Stomach smooth muscle (tissue), 2 donors: ENCODE results near the gene FTH1.

Source experiments
- H3K27ac ChIP-seq: one replicate; pipeline ENCODE4 v1.7.0; 2013; ENCODE audit warnings: mild to moderate bottlenecking, low read length, inconsistent platforms
- H3K27me3 ChIP-seq, 2 donors: one replicate each; pipeline ENCODE4 v1.7.0; 2013; ENCODE audit warnings: low read length in 2 of 2; ENCODE audit not compliant: insufficient read depth in 2 of 2, control insufficient read depth in 1 of 2
- H3K36me3 ChIP-seq, 2 donors: one replicate each; pipeline ENCODE4 v1.7.0; 2013; ENCODE audit warnings: low read length in 2 of 2; ENCODE audit not compliant: control insufficient read depth in 2 of 2, insufficient read depth in 2 of 2
- H3K4me1 ChIP-seq: one replicate; pipeline ENCODE4 v1.7.0; 2013; ENCODE audit warnings: low read length; ENCODE audit not compliant: control insufficient read depth, insufficient read depth
- H3K4me3 ChIP-seq, 2 donors: one replicate each; pipeline ENCODE4 v1.7.0; 2013; ENCODE audit warnings: low read length in 2 of 2
- H3K9ac ChIP-seq, 2 donors: one replicate each; pipeline ENCODE4 v1.7.0; 2013; ENCODE audit warnings: low read length in 2 of 2, mild to moderate bottlenecking in 1 of 2
- H3K9me3 ChIP-seq, 2 donors: one replicate each; pipeline ENCODE4 v1.7.0; 2013; ENCODE audit warnings: low read length in 2 of 2; ENCODE audit not compliant: control insufficient read depth in 2 of 2
- donor health status: healthy.
- donor health status: Pancreatic carcinoma.

Gene FTH1

DNA sequence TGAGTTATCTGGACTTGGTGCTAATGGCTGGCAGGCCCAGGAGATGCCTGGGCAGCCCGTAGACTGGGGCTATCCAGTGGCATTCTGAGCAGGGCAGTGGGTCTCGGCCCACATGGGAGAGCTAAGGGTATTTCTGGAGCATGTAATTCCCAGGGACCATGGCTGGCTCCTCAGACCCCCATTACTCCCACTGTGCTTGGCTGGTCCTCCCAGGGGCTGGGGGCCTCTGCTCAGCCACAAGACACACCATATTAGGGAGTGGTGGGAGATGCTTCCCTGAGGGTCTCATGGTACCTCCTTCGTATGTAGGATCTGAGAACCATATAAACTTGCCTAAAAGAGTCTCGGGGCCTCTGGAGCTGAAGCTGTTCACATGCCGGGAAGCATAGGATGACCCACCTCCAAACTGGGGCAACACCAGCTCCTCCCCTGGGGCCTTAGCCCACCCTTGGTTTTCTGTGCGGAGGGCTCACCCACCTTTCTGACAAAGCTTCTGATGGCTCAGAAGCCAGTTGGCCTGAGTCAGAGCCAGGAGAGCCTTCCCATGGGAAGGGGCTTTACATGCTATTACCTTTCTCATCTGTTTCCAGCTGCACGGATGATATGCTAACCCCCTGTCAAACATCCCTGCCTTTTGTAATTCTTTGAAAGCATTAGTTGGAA is 9.5 kb upstream of the FTH1 start:
- peaks cover 25% of the 10 kb centered on the region for H3K4me1 ChIP-seq

DNA sequence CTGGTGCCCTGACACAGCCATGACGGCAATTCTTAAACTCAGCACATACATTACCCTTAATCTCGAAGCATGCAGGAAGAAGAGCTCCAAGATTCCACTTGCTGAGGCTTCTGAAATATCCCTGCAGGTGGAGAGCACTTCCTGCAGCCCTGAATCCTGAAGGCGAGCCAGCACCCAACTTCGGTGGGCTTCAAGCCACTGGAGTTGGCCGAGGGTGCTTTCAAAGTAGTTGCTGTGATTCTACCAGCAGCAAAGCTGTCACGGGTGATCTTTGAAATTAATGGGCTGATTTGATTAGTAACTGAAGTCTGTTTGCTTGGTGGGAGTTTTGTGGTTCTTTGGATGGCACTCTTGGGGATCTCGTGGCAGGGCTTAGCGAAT is 9.0 kb upstream of the FTH1 start:
- peaks cover 28% of the 10 kb centered on the region for H3K4me1 ChIP-seq

More for the DNA sequence above, 9.5 kb upstream of the FTH1 start:
- H3K9ac ChIP-seq, result no peak overlapping the region
- no peaks in the 10 kb centered on the region for H3K36me3 ChIP-seq
- H3K27me3 ChIP-seq, result no peaks in the 10 kb centered on the region
- H3K4me3 ChIP-seq, result no peak overlapping the region
- no peaks in the 10 kb centered on the region for H3K9me3 ChIP-seq
- no peak overlapping the region for H3K27ac ChIP-seq

DNA sequence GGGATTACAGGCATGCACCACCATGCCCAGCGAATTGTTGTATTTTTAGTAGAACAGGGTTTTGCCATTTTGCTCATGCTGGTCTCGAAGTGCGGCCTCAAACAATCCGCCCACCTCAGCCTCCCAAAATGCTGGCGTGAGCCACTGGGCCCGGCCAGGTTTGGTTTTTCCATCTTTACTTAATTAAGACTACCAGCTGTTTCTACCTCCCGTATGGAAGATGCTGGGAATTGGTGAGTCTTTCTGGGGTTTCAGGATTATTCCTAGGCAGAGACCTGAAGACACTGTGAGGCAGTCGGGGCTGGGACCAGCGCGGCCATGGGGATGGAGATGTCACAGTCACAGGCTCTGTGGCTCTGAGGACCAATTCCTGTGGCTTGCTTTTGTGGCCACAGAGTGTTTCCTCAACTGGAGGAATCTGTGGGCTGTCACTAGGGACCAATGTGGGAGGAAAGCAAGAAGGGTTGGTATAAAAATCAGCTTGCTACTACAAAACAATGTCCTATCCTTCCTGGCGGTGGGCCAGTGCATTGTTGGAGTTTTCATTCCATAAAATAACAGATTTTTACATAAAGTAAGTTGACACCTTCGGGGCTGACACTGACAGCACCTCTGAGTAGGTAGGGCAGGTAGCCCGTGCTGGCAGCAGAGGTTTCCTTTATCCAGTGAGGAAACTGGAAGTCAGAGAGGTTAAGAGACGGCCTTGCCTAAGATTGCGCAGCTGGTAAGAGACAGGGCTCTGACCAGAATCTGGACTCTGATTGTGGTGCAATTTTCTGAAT is 8.4 kb upstream of the FTH1 start:
- Histone ChIP-seq H3K36me3 (no peaks in the 10 kb centered on the region), H3K27ac (no peak overlapping the region), H3K27me3 (no peaks in the 10 kb centered on the region), H3K4me1 (peaks cover 34% of the 10 kb centered on the region), H3K9ac (no peak overlapping the region), H3K4me3 (no peak overlapping the region), H3K9me3 (no peaks in the 10 kb centered on the region)

More for the DNA sequence above, 9.0 kb upstream of the FTH1 start:
- Histone ChIP-seq H3K36me3 (no peaks in the 10 kb centered on the region), H3K9me3 (no peaks in the 10 kb centered on the region), H3K4me3 (no peak overlapping the region), H3K9ac (no peak overlapping the region), H3K27ac (no peak overlapping the region), H3K27me3 (no peaks in the 10 kb centered on the region)

DNA sequence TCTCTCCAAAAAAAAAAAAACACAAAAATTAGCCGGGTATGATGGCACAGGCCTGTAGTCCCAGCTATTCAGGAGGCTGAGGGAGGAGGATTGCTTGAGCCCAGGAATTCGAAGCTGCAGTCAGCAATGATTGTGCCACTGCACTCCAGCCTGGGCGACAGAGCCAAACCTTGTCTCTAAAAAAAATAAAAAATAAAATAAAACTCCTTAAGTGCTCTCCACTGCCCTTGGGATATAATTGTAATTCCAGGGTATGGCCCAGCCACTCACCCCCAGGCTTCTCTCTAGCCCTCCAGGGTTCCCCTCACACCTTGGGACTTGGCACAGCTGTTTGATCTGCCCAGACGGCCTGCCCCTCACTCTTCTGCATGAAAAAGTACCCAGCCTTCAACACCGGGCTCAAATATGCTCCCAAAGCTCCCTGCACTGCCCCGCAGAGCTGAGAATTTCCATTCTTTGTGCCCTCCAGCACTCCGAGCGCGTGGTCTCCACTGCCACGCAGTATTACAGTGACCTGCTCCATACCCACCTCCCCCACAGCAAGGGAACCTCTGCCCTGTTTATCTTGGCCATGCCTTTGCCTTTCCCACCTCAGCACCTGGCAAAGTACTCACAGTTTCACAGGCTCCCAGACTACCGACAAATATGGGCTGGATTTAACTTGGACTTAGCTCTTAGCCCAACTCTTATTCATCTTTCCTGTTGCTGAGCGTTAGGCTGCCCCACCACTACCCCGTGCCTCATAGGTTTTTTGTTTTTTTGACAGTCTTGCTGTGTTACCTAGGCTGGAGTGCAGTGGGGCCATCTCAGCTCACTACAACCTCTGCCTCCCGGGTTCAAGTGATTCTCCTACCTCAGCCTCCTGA is 7.6 kb upstream of the FTH1 start:
- Histone ChIP-seq H3K9ac (peak overlapping the region in 1 of 2 donors; percentile 13), H3K4me1 (peaks cover 36% of the 10 kb centered on the region), H3K27me3 (no peaks in the 10 kb centered on the region), H3K36me3 (no peaks in the 10 kb centered on the region), H3K9me3 (no peaks in the 10 kb centered on the region), H3K4me3 (no peak overlapping the region), H3K27ac (peak overlapping the region; percentile 18)

DNA sequence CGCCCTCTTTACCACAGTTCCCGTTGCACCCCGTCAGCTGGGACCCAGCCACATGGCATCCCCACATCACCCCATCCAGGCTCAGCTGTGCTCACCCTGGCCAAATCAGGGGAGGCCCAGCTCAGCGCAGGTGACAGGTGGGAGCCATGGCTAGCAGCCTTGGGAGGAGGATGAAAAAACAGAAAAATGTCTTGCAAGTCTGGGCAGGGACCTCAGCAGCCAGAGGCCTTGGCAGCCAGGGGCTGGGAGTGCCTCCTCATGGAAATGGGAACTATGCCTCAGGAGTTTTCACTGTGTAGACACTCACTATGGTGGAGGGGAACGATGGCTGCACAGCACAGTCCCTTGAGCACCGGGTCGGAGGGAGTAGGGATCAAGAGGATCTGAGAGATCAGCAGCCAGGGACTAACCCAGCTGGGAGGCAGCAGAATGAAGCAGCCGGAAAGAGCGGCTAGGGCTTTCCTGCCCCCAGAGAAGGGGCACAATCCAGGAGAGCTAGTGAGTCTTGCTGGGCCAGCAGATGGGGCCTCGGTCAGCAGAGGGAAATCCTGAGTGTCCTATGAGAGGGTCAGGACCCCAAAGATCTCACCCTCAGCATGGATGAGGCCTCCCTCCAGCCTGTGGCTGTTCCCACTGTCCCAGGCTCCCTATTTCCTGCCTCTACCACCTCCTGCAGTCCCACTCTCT is 6.2 kb upstream of the FTH1 start:
- peaks cover 37% of the 10 kb centered on the region for H3K4me1 ChIP-seq
- H3K27me3 ChIP-seq, result no peaks in the 10 kb centered on the region
- H3K4me3 ChIP-seq, result peak overlapping the region in 1 of 2 donors; percentile 8
- H3K27ac ChIP-seq, result peak overlapping the region; percentile 96
- no peaks in the 10 kb centered on the region for H3K9me3 ChIP-seq
- no peaks in the 10 kb centered on the region for H3K36me3 ChIP-seq
- H3K9ac ChIP-seq, result peak overlapping the region in 1 of 2 donors; percentile 5

DNA sequence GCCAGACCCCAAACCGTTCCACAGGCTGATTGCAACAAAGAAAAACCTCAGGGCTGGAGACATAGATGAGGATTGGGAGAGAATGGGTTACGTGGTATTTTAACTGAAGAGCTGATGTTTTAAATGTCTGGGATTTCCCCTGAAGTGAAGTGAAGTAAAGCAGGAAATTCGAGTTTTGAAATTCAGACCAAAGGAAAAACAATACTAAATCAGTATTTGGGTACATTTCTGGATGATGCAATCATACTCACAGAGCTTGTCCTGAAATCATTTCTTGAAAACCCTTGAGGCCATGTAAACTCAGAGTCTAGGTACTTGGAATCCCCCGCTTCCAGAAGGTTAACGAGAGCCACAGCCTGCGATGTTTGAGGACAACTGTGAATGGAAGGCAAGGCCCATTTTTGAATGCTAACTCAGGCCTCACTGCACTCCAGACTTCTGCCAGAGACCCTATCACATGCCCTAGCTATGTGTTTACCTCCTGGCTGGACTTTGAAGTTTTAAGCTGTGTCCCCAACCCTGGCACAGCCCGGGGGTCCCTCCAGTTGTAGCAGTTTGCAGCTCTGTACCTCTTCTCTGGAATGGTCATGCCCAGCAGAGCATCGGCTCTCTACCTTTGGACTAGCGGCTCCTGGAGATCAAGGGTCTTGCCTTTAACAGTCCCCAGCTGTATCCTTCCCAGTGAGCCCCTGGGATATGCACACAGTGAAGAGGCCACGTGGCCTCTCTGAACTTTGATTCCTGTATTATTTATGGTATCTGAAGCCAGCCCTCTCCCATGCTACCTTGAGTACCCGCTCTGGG is 5.4 kb upstream of the FTH1 start:
- peak overlapping the region; percentile 96 for H3K27ac ChIP-seq
- peaks cover 44% of the 10 kb centered on the region for H3K4me1 ChIP-seq
- H3K27me3 ChIP-seq, result no peaks in the 10 kb centered on the region
- no peaks in the 10 kb centered on the region for H3K36me3 ChIP-seq
- H3K4me3 ChIP-seq, result peak overlapping the region in 1 of 2 donors; percentile 49
- peak overlapping the region; percentile 52 to 60 for H3K9ac ChIP-seq
- H3K9me3 ChIP-seq, result no peaks in the 10 kb centered on the region

DNA sequence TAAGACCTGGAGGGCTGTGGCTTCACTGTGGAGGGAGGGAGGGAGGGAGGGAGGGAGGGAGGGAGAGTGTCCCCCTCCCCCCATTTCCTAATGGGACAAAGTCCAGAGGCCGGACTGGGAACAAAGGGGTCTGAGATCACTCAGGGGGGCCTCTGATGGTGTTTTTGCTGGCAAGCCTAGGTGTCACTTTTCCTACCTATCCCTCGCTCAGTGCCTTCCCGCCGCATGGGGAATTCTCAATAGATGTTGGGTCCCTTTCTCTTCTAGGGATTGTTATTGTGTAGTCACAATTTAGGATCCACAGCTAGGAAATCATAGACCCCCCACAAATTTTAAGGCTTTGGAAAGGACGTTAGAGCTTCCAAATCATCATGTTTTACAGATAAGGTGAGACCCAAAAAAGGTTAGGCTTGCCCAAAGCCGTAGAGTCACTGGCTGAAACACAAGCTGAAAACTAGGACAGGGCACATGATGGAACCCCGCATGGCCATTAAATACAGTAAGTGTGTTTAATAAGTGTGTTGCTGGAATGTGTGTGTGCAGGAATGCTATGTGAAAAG is 4.8 kb upstream of the FTH1 start:
- H3K4me1 ChIP-seq, result peaks cover 45% of the 10 kb centered on the region
- H3K27me3 ChIP-seq, result no peaks in the 10 kb centered on the region
- peak overlapping the region in 1 of 2 donors; percentile 49 for H3K4me3 ChIP-seq
- H3K9me3 ChIP-seq, result no peaks in the 10 kb centered on the region
- no peaks in the 10 kb centered on the region for H3K36me3 ChIP-seq
- peak overlapping the region; percentile 52 to 60 for H3K9ac ChIP-seq
- H3K27ac ChIP-seq, result peak overlapping the region; percentile 96

DNA sequence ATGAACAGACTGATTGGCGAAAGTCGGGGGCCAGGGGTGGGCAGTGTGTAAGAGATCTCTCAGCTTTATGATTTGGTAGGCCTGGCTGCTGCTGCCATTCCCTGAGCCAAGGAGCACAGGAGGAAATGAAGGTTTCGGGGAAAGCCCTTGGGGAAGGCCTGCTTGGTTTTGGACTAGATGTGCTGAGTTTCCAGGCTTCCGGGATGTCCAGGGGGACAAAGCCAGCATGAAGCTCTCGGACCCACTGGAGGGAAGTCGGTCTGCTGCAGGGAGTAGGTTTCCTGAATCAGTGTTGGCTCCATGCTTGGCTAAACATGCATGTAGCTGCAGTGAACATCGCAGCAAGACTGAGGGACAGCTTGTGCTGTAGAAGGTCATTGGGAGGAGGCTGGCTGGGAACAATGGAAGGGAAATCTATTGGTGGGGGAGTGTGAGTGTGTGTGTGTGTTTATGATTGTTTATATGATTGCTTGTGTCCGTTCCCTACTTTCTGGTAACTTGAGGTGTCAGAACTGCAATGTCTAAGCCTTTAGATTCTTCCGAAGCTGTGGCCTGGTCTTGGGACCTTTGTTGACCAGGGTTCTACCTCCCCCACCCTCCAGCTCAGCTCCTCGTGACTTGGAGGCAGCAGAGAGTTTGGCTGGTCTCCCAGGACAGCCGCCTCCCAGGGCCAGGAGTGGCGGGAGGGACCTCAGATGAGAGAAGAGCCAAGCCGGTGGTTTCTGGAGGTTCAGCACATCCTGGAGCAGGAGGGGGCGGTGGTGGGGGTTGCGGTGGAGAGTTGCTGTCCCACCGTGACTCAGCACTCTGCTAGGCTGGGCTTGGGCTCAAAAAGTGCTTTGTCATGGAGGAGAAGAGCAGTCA is 4.0 kb upstream of the FTH1 start:
- peak overlapping the region in 1 of 2 donors; percentile 52 for H3K4me3 ChIP-seq
- H3K27ac ChIP-seq, result peak overlapping the region; percentile 96
- H3K36me3 ChIP-seq, result no peaks in the 10 kb centered on the region
- peak overlapping the region; percentile 48 to 58 for H3K9ac ChIP-seq
- H3K9me3 ChIP-seq, result no peaks in the 10 kb centered on the region
- peaks cover 45% of the 10 kb centered on the region for H3K4me1 ChIP-seq
- H3K27me3 ChIP-seq, result no peaks in the 10 kb centered on the region
